H9 (cell line): ENCODE results near the gene CCDC71. TPM values are rescaled to one million over a fixed set of nuclear protein-coding genes. Genes with fewer than 3 reads are reported as not detected.
A peak's percentile ranks its signal among the peaks of the same experiment; 100 is the strongest.

Experiments
- DNase-seq: peaks from one replicate; pipeline ENCODE4 v3.0.0-alpha.2; 2017
- H2AFZ ChIP-seq: one replicate; pipeline ENCODE4 v1.6.1; 2013; ENCODE audit warnings: mild to moderate bottlenecking, low read length, control low read depth, moderate library complexity
- H2AK5ac ChIP-seq: 2 replicates; pipeline ENCODE4 v1.6.1; 2013; ENCODE audit warnings: low read length, control low read depth, mixed read lengths; ENCODE audit not compliant: insufficient read length
- H2BK120ac ChIP-seq: one replicate; pipeline ENCODE4 v1.6.1; 2013; ENCODE audit warnings: low read depth, mild to moderate bottlenecking, low read length, control low read depth, inconsistent platforms; ENCODE audit not compliant: poor library complexity, severe bottlenecking
- H2BK12ac ChIP-seq: 2 replicates; pipeline ENCODE4 v1.6.1; 2013; ENCODE audit warnings: low read length, control low read depth, mixed read lengths, low read depth; ENCODE audit not compliant: insufficient read length
- H2BK15ac ChIP-seq: 2 replicates; pipeline ENCODE4 v1.6.1; 2013; ENCODE audit warnings: low read depth, low read length, control low read depth
- H2BK20ac ChIP-seq: one replicate; pipeline ENCODE4 v1.6.1; 2013; ENCODE audit warnings: low read depth, mild to moderate bottlenecking, low read length, control low read depth, inconsistent platforms; ENCODE audit not compliant: poor library complexity, severe bottlenecking
- H2BK5ac ChIP-seq: 2 replicates; pipeline ENCODE4 v1.6.1; 2013; ENCODE audit warnings: low read length, control low read depth, mixed read lengths; ENCODE audit not compliant: insufficient read length
- H3K14ac ChIP-seq: 2 replicates; pipeline ENCODE4 v1.6.1; 2013; ENCODE audit warnings: low read length, control low read depth; ENCODE audit not compliant: insufficient read depth
- H3K18ac ChIP-seq: 2 replicates; pipeline ENCODE4 v1.6.1; 2013; ENCODE audit warnings: low read depth, mild to moderate bottlenecking, mixed read lengths, low read length, control low read depth; ENCODE audit not compliant: insufficient read length
- H3K23ac ChIP-seq: 2 replicates; pipeline ENCODE4 v1.6.1; 2013; ENCODE audit warnings: low read length, control low read depth, mixed read lengths, low read depth; ENCODE audit not compliant: insufficient read length
- H3K23me2 ChIP-seq: 2 replicates; pipeline ENCODE4 v1.6.1; 2013; ENCODE audit warnings: low read depth, mild to moderate bottlenecking, mixed read lengths, low read length, control low read depth; ENCODE audit not compliant: insufficient read length, poor library complexity, severe bottlenecking
- H3K27ac ChIP-seq: 2 replicates; pipeline ENCODE4 v1.5.1; 2013; ENCODE audit warnings: low read length, control low read depth, mixed read lengths, low read depth; ENCODE audit not compliant: insufficient read length
- H3K27me3 ChIP-seq: 2 replicates; pipeline ENCODE4 v1.6.1; 2013; ENCODE audit warnings: low read length, control low read depth, inconsistent platforms; ENCODE audit not compliant: insufficient read depth
- H3K4ac ChIP-seq: 2 replicates; pipeline ENCODE4 v1.6.1; 2013; ENCODE audit warnings: low read depth, mild to moderate bottlenecking, control low read depth, inconsistent platforms, low read length, moderate library complexity
- H3K4me1 ChIP-seq: 2 replicates; pipeline ENCODE4 v1.6.1; 2013; ENCODE audit warnings: low read length, control low read depth, inconsistent platforms; ENCODE audit not compliant: insufficient read depth
- H3K4me2 ChIP-seq: 2 replicates; pipeline ENCODE4 v1.6.1; 2013; ENCODE audit warnings: low read length, control low read depth, mixed read lengths; ENCODE audit not compliant: insufficient read length, insufficient read depth
- H3K56ac ChIP-seq: 2 replicates; pipeline ENCODE4 v1.6.1; 2013; ENCODE audit warnings: low read depth, mild to moderate bottlenecking, mixed read lengths, low read length, control low read depth; ENCODE audit not compliant: insufficient read length
- H3K79me1 ChIP-seq: 2 replicates; pipeline ENCODE4 v1.6.1; 2013; ENCODE audit warnings: low read depth, mild to moderate bottlenecking, moderate library complexity, low read length, control low read depth, inconsistent platforms; ENCODE audit not compliant: insufficient read depth, poor library complexity, severe bottlenecking
- H3K79me2 ChIP-seq: 2 replicates; pipeline ENCODE4 v1.6.1; 2013; ENCODE audit warnings: low read length, control low read depth, inconsistent platforms; ENCODE audit not compliant: insufficient read depth
- H3K9ac ChIP-seq: 2 replicates; pipeline ENCODE4 v1.6.1; 2013; ENCODE audit warnings: low read length, control low read depth, mixed read lengths; ENCODE audit not compliant: insufficient read length; ENCODE audit errors: extremely low read depth
- H3K9me3 ChIP-seq: one replicate; pipeline ENCODE4 v1.6.1; 2013; ENCODE audit warnings: low read depth, low read length, inconsistent platforms; ENCODE audit not compliant: control insufficient read depth
- H3T11ph ChIP-seq: one replicate; pipeline ENCODE4 v1.6.1; 2013; ENCODE audit warnings: mild to moderate bottlenecking, low read length, control low read depth, inconsistent platforms
- H4K20me1 ChIP-seq: one replicate; pipeline ENCODE4 v1.6.1; 2013; ENCODE audit not compliant: control insufficient read depth, insufficient read length, insufficient read depth
- H4K5ac ChIP-seq: 2 replicates; pipeline ENCODE4 v1.6.1; 2013; ENCODE audit warnings: low read depth, mild to moderate bottlenecking, mixed read lengths, low read length, control low read depth; ENCODE audit not compliant: insufficient read length
- H4K8ac ChIP-seq: replicated peaks from 2 replicates; pipeline ENCODE4 v1.6.1; 2013; ENCODE audit warnings: low read length, control low read depth, mixed read lengths, low read depth; ENCODE audit not compliant: insufficient read length
- H4K91ac ChIP-seq: 2 replicates; pipeline ENCODE4 v1.6.1; 2013; ENCODE audit warnings: low read depth, mild to moderate bottlenecking, moderate library complexity, mixed read lengths, low read length, control low read depth; ENCODE audit not compliant: insufficient read length
- H3K27ac Mint-ChIP-seq, 3 experiments: 2 replicates in 2 of 3; 3 replicates in 1 of 3; pipeline ENCODE4 v1.8.0; 2020 to 2021; ENCODE audit warnings: mixed read lengths in 3 of 3, mild to moderate bottlenecking in 1 of 3, moderate library complexity in 1 of 3
- H3K27me3 Mint-ChIP-seq: 2 replicates; pipeline ENCODE4 v1.8.0; 2021; ENCODE audit warnings: low read depth, mild to moderate bottlenecking, moderate library complexity, mixed read lengths
- H3K36me3 Mint-ChIP-seq, 3 experiments: 2 replicates in 2 of 3; 3 replicates in 1 of 3; pipeline ENCODE4 v1.8.0; 2020 to 2021; ENCODE audit warnings: low read depth in 3 of 3, mixed read lengths in 3 of 3; ENCODE audit not compliant: insufficient read depth in 1 of 3
- H3K4me1 Mint-ChIP-seq, 2 experiments: 2 replicates each; pipeline ENCODE4 v1.8.0; 2020; ENCODE audit warnings: mixed read lengths in 2 of 2
- H3K4me3 Mint-ChIP-seq, 2 experiments: 2 replicates in 1 of 2; 3 replicates in 1 of 2; pipeline ENCODE4 v1.8.0; 2020 to 2021; ENCODE audit warnings: mild to moderate bottlenecking in 2 of 2, mixed read lengths in 2 of 2, moderate library complexity in 1 of 2
- H3K9me3 Mint-ChIP-seq, 2 experiments: 2 replicates in 1 of 2; 3 replicates in 1 of 2; pipeline ENCODE4 v1.8.0; 2020; ENCODE audit warnings: mild to moderate bottlenecking in 2 of 2, mixed read lengths in 2 of 2, moderate library complexity in 1 of 2
- CTCF ChIP-seq: fragments of 200-600 bp; sonication (generic); conservative IDR thresholded peaks from 3 replicates; pipeline ENCODE4 v1.8.0; 2021; ENCODE audit warnings: antibody characterized with exemption, mild to moderate bottlenecking
- WGBS: extraction: QIAGEN DNeasy Blood & Tissue Kit; methylation state at CpG from one replicate; pipeline ENCODE4 v1.1.7; 2013; ENCODE audit warnings: missing lambda C conversion rate, low lambda C conversion rate, mixed read lengths; ENCODE audit not compliant: insufficient read length; ENCODE audit errors: extremely low coverage; 5-methylcytosine and 5-hydroxymethylcytosine counted together
- total RNA-seq: library from RNA; stranded (reverse); gene quantifications from 2 replicates; pipeline ENCODE4 v1.2.1, GENCODE V29; 2021

CCDC71 gene
- total RNA-seq, 1 experiment from 2014 or later: 27.6 TPM

- H3K9me3 Mint-ChIP-seq: no peaks in the 10 kb centered on the region; a peak in 1 of 5 replicates
- Histone ChIP-seq H3K4me2 (peak overlapping the region; percentile 86), H3K23ac (no peak overlapping the region), H3K23me2 (peaks cover 21% of the 10 kb centered on the region), H2BK20ac (no peak overlapping the region), H4K91ac (no peak overlapping the region), H3K4me1 (peaks cover 4% of the 10 kb centered on the region; the same call in 1 of the 2 replicates), H3K79me2 (no peaks in the 10 kb centered on the region; the same call in 1 of the 2 replicates), H3K79me1 (no peaks in the 10 kb centered on the region), H3K9ac (no peak overlapping the region), H2BK5ac (no peak overlapping the region), H3K9me3 (no peaks in the 10 kb centered on the region), H3T11ph (no peak overlapping the region), H3K14ac (no peak overlapping the region; the same call in 1 of the 2 replicates), H3K27ac (no peak overlapping the region), H4K8ac (peak overlapping the region; percentile 74), H4K20me1 (no peaks in the 10 kb centered on the region), H3K4ac (no peak overlapping the region), H2AK5ac (no peak overlapping the region), H2AFZ (no peak overlapping the region), H2BK120ac (no peak overlapping the region), H3K18ac (peak overlapping the region; percentile 21), H2BK12ac (no peak overlapping the region), H4K5ac (peak overlapping the region; percentile 6), H3K56ac (no peak overlapping the region), H2BK15ac (0 out of 2 replicates have a peak overlapping the region, but pooled peaks have one; percentile 42), H3K27me3 (no peaks in the 10 kb centered on the region)
- peaks cover 15 to 18% (median 15%) of the 10 kb centered on the region in 3 experiments; a peak in 6 of 7 replicates for H3K36me3 Mint-ChIP-seq
- H3K27me3 Mint-ChIP-seq: peaks cover 28% of the 10 kb centered on the region
- no peak for DNase-seq
- no CpG with 5 or more reads among the region's 6 CpGs for WGBS
- H3K4me3 Mint-ChIP-seq: peak overlapping the region; percentile 80 to 91
- no peak overlapping the region for H3K27ac Mint-ChIP-seq
- no peak for TF ChIP-seq CTCF
- peaks cover 18 to 25% of the 10 kb centered on the region in 2 experiments for H3K4me1 Mint-ChIP-seq
Measured at GRCh38 chr3:49166752-49167556, 823 bp upstream of the CCDC71 start.
